Central memory CD8-positive, alpha-beta T cell (primary cell): Measurements from ENCODE around the gene B3GAT2.

Experiments
- ATAC-seq: fragments of 150-1000 bp; cut with Tn5 transposase; replicated peaks from 2 replicates; pipeline ENCODE4 v1.10.0; 2022; ENCODE audit warnings: mild to moderate bottlenecking, moderate FRiP score, moderate number of reproducible peaks; ENCODE audit not compliant: poor library complexity, severe bottlenecking; ENCODE audit errors: extremely low read depth
- DNase-seq, 2 donors: peaks; one replicate each; pipeline ENCODE4 v3.0.0; 2021; ENCODE audit warnings: low spot score in 2 of 2
- H3K27ac Mint-ChIP-seq: one replicate; pipeline ENCODE4 v1.8.0; 2022; ENCODE audit warnings: low read depth, mild to moderate bottlenecking, moderate library complexity, mixed read lengths
- H3K27me3 Mint-ChIP-seq: one replicate; pipeline ENCODE4 v1.8.0; 2022; ENCODE audit warnings: mixed read lengths
- H3K36me3 Mint-ChIP-seq: one replicate; pipeline ENCODE4 v1.8.0; 2022; ENCODE audit warnings: mild to moderate bottlenecking, moderate library complexity, mixed read lengths; ENCODE audit not compliant: insufficient read depth
- H3K4me1 Mint-ChIP-seq: one replicate; pipeline ENCODE4 v1.8.0; 2022; ENCODE audit warnings: mixed read lengths
- H3K4me3 Mint-ChIP-seq: one replicate; pipeline ENCODE4 v1.8.0; 2022; ENCODE audit warnings: mild to moderate bottlenecking, moderate library complexity, mixed read lengths
- H3K9me3 Mint-ChIP-seq: one replicate; pipeline ENCODE4 v1.8.0; 2022; ENCODE audit warnings: mixed read lengths

The B3GAT2 gene

GRCh38 chr6:70886661-70887060 lies 70.2 kb downstream of the B3GAT2 start:
- Mint-ChIP-seq H3K27me3 (peaks cover 32% of the 10 kb centered on the region), H3K4me1 (no peaks in the 10 kb centered on the region), H3K36me3 (no peaks in the 10 kb centered on the region), H3K4me3 (no peak overlapping the region), H3K27ac (no peak overlapping the region), H3K9me3 (no peaks in the 10 kb centered on the region)
- no peak for DNase-seq
- no peak for ATAC-seq

- ATAC-seq (no peak), DNase-seq (no peak)
- Mint-ChIP-seq H3K27me3 (peaks cover 38% of the 10 kb centered on the region), H3K27ac (no peak overlapping the region), H3K4me1 (no peaks in the 10 kb centered on the region), H3K36me3 (no peaks in the 10 kb centered on the region), H3K9me3 (no peaks in the 10 kb centered on the region), H3K4me3 (no peak overlapping the region)
These were observed 70.8 kb downstream of the B3GAT2 start for GRCh38 chr6:70886071-70886470.

- Mint-ChIP-seq H3K36me3 (no peaks in the 10 kb centered on the region), H3K27ac (no peak overlapping the region), H3K4me1 (no peaks in the 10 kb centered on the region), H3K4me3 (no peak overlapping the region), H3K9me3 (no peaks in the 10 kb centered on the region), H3K27me3 (peaks cover 39% of the 10 kb centered on the region)
- DNase-seq = peak; percentile 38 to 39
- ATAC-seq = peak; percentile 61
These were observed 72.5 kb downstream of the B3GAT2 start for GRCh38 chr6:70884074-70884983.

- Mint-ChIP-seq H3K9me3 (no peaks in the 10 kb centered on the region), H3K27ac (no peak overlapping the region), H3K36me3 (no peaks in the 10 kb centered on the region), H3K4me3 (no peak overlapping the region), H3K27me3 (peaks cover 69% of the 10 kb centered on the region), H3K4me1 (no peaks in the 10 kb centered on the region)
- ATAC-seq (no peak), DNase-seq (no peak)
These were observed 77.4 kb downstream of the B3GAT2 start for GRCh38 chr6:70879496-70879895.

GRCh38 chr6:70874181-70874913 lies 82.5 kb downstream of the B3GAT2 start:
- ATAC-seq (no peak), DNase-seq (no peak)
- Mint-ChIP-seq H3K36me3 (peaks cover 1% of the 10 kb centered on the region), H3K27me3 (peaks cover 69% of the 10 kb centered on the region), H3K4me3 (no peak overlapping the region), H3K9me3 (peaks cover 13% of the 10 kb centered on the region), H3K4me1 (no peaks in the 10 kb centered on the region), H3K27ac (no peak overlapping the region)

- ATAC-seq (no peak), DNase-seq (no peak)
- Mint-ChIP-seq H3K27ac (no peak overlapping the region), H3K36me3 (peaks cover 1% of the 10 kb centered on the region), H3K27me3 (peaks cover 53% of the 10 kb centered on the region), H3K4me1 (no peaks in the 10 kb centered on the region), H3K9me3 (peaks cover 13% of the 10 kb centered on the region), H3K4me3 (no peak overlapping the region)
These were observed 84.4 kb downstream of the B3GAT2 start for GRCh38 chr6:70872469-70872868.

- ATAC-seq (no peak), DNase-seq (no peak)
- H3K4me1 Mint-ChIP-seq = no peaks in the 10 kb centered on the region
- no peak overlapping the region for H3K27ac Mint-ChIP-seq
- peaks cover 13% of the 10 kb centered on the region for H3K27me3 Mint-ChIP-seq
- H3K36me3 Mint-ChIP-seq = peaks cover 3% of the 10 kb centered on the region
- peaks cover 5% of the 10 kb centered on the region for H3K9me3 Mint-ChIP-seq
- no peak overlapping the region for H3K4me3 Mint-ChIP-seq
These were observed 92.5 kb downstream of the B3GAT2 start for GRCh38 chr6:70864401-70864800.

- DNase-seq (no peak), ATAC-seq (no peak)
- Mint-ChIP-seq H3K4me1 (no peaks in the 10 kb centered on the region), H3K4me3 (no peak overlapping the region), H3K9me3 (peaks cover 5% of the 10 kb centered on the region), H3K36me3 (peaks cover 9% of the 10 kb centered on the region), H3K27ac (no peak overlapping the region), H3K27me3 (peaks cover 13% of the 10 kb centered on the region)
These were observed 93.5 kb downstream of the B3GAT2 start for GRCh38 chr6:70863343-70863742.

GRCh38 chr6:70860920-70861319 lies 95.9 kb downstream of the B3GAT2 start:
- Mint-ChIP-seq H3K9me3 (no peaks in the 10 kb centered on the region), H3K36me3 (peaks cover 9% of the 10 kb centered on the region), H3K4me3 (no peak overlapping the region), H3K4me1 (no peaks in the 10 kb centered on the region), H3K27ac (no peak overlapping the region), H3K27me3 (peaks cover under 1% of the 10 kb centered on the region)
- no peak for DNase-seq
- no peak for ATAC-seq

GRCh38 chr6:70860045-70860444 lies 96.8 kb downstream of the B3GAT2 start:
- H3K4me3 Mint-ChIP-seq = no peak overlapping the region
- DNase-seq (no peak), ATAC-seq (no peak)
- H3K36me3 Mint-ChIP-seq = peaks cover 9% of the 10 kb centered on the region
- H3K27me3 Mint-ChIP-seq = no peaks in the 10 kb centered on the region
- H3K27ac Mint-ChIP-seq = no peak overlapping the region
- H3K4me1 Mint-ChIP-seq = no peaks in the 10 kb centered on the region
- H3K9me3 Mint-ChIP-seq = no peaks in the 10 kb centered on the region

GRCh38 chr6:70857387-70858077 lies 99.3 kb downstream of the B3GAT2 start:
- Mint-ChIP-seq H3K4me3 (no peak overlapping the region), H3K27ac (no peak overlapping the region), H3K4me1 (no peaks in the 10 kb centered on the region), H3K27me3 (no peaks in the 10 kb centered on the region), H3K9me3 (no peaks in the 10 kb centered on the region), H3K36me3 (peaks cover 14% of the 10 kb centered on the region)
- DNase-seq (no peak), ATAC-seq (no peak)

- Mint-ChIP-seq H3K4me1 (peaks cover under 1% of the 10 kb centered on the region), H3K9me3 (no peaks in the 10 kb centered on the region), H3K27me3 (no peaks in the 10 kb centered on the region), H3K27ac (no peak overlapping the region), H3K4me3 (no peak overlapping the region), H3K36me3 (peaks cover 11% of the 10 kb centered on the region)
- ATAC-seq = no peak
- DNase-seq = no peak
These were observed 104.1 kb downstream of the B3GAT2 start for GRCh38 chr6:70852667-70853246.
